Endodermal cell (in vitro differentiated cells): ENCODE data around the gene WDR77. TPM values are rescaled to one million over a fixed set of nuclear protein-coding genes. Genes with fewer than 3 reads are reported as not detected.

Experiments used
- DNase-seq: peaks from one replicate; pipeline ENCODE4 v3.0.0-alpha.2; 2017
- H3K27ac ChIP-seq: 2 replicates; pipeline ENCODE4 v1.5.1; 2013; ENCODE audit warnings: mild to moderate bottlenecking, low read depth, low read length, moderate library complexity
- H3K27me3 ChIP-seq: 2 replicates; pipeline ENCODE4 v1.6.1; 2013; ENCODE audit warnings: mild to moderate bottlenecking, low read length, moderate library complexity; ENCODE audit not compliant: insufficient read depth, control insufficient read depth, poor library complexity, severe bottlenecking
- H3K36me3 ChIP-seq: 2 replicates; pipeline ENCODE4 v1.7.0; 2013; ENCODE audit warnings: mild to moderate bottlenecking, low read length, moderate library complexity; ENCODE audit not compliant: control insufficient read depth, insufficient read depth
- H3K4me1 ChIP-seq: one replicate; pipeline ENCODE4 v1.7.0; 2013; ENCODE audit warnings: low read length; ENCODE audit not compliant: control insufficient read depth, insufficient read depth
- H3K4me3 ChIP-seq: 2 replicates; pipeline ENCODE4 v1.5.1; 2013; ENCODE audit warnings: mild to moderate bottlenecking, low read length, moderate library complexity
- H3K9ac ChIP-seq: 2 replicates; pipeline ENCODE4 v1.6.1; 2013; ENCODE audit warnings: mild to moderate bottlenecking, low read length, moderate library complexity; ENCODE audit not compliant: poor library complexity, severe bottlenecking; ENCODE audit errors: extremely low read depth
- H3K9me3 ChIP-seq: 2 replicates; pipeline ENCODE4 v1.6.1; 2013; ENCODE audit warnings: mild to moderate bottlenecking, low read length, moderate library complexity; ENCODE audit not compliant: control insufficient read depth
- H3K27ac Mint-ChIP-seq: 2 replicates; pipeline ENCODE4 v1.8.0; 2020; ENCODE audit warnings: mixed read lengths
- H3K27me3 Mint-ChIP-seq: 2 replicates; pipeline ENCODE4 v1.8.0; 2021; ENCODE audit warnings: mild to moderate bottlenecking, mixed read lengths; ENCODE audit not compliant: insufficient read depth
- H3K36me3 Mint-ChIP-seq: 2 replicates; pipeline ENCODE4 v1.8.0; 2020; ENCODE audit warnings: low read depth, mixed read lengths
- H3K4me1 Mint-ChIP-seq: 2 replicates; pipeline ENCODE4 v1.8.0; 2020; ENCODE audit warnings: mixed read lengths
- H3K4me3 Mint-ChIP-seq: 2 replicates; pipeline ENCODE4 v1.8.0; 2020; ENCODE audit warnings: mild to moderate bottlenecking, moderate library complexity, mixed read lengths
- H3K9me3 Mint-ChIP-seq: 2 replicates; pipeline ENCODE4 v1.8.0; 2020; ENCODE audit warnings: mild to moderate bottlenecking, mixed read lengths
- WGBS, 2 experiments: methylation state at CpG; one replicate each; pipeline versions ENCODE4 v1.1.5 to v1.1.7; 2013; ENCODE audit warnings: missing lambda C conversion rate in 2 of 2, mixed read lengths in 1 of 2; ENCODE audit not compliant: insufficient coverage in 1 of 2, insufficient read length in 1 of 2; 5-methylcytosine and 5-hydroxymethylcytosine counted together
- total RNA-seq, 2 donors: library from RNA; stranded (reverse); fragmentation: NEBNext Ultra II Directional in 1 of 2; extraction: Animal tissue kit (Norgen Biotek cat#: 25700) in 1 of 2; gene quantifications; 2 replicates in 1 of 2; 3 replicates in 1 of 2; pipeline ENCODE4 v1.2.1, GENCODE V29; 2021
- TF ChIP-seq, protein P1 (sequence below): fragments of 200-600 bp; sonication (generic); conservative IDR thresholded peaks from 2 replicates; pipeline ENCODE4 v1.5.0; 2021; ENCODE audit warnings: antibody characterized with exemption, mild to moderate bottlenecking

The WDR77 gene
- total RNA-seq, 2 donors from 2014 or later: 60.4 to 68.4 TPM

DNA sequence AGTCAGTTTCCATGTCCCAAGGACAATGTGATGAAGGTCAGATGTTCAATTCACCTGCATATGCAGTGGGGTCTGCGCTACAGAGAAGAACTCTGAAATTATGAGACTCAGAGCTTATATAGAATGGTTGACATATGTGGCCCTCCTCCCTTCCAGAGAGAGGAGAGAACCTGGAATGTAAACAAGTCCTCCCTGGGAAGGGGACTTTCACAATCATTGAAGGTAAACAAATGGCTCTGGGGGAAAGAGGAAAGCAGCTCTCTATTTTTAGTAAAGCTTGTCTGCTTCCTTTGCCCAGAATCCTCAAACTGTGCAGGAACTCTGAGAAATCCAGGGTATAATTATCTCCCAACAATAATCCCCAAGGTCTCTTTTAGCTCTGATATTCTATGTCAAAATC lies 31.3 kb downstream of the WDR77 start:
- peak overlapping the region; percentile 26 for H3K27ac Mint-ChIP-seq
- 97% methylated on average over 1 of the region's 1 CpG; no CpG with 5 or more reads in 1 of the 2 experiments for WGBS, 2 experiments
- H3K36me3 Mint-ChIP-seq: no peaks in the 10 kb centered on the region

DNA sequence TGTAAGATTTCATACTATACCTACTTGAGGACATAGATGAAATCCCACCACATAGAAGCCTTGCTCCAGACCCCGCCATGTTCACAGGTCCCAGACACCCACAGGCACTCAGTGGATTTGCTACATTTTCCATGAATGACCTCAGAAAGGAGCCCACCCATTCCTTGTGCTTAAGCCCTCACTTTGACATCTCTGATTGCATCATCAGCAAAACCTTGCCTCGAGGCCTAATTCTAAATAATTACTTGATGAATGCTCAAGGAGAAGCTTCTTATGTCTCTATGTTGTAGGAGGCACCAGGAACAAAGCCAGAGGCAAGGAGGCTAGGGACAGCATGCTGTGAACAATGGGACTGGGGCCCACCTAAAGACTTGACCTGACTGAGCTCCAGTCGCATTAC lies 33.6 kb downstream of the WDR77 start:
- Mint-ChIP-seq H3K36me3 (no peaks in the 10 kb centered on the region), H3K27me3 (peaks cover 2% of the 10 kb centered on the region), H3K4me1 (peaks cover 18% of the 10 kb centered on the region), H3K4me3 (no peak overlapping the region), H3K27ac (no peak overlapping the region), H3K9me3 (peaks cover 1% of the 10 kb centered on the region)
- DNase-seq: no peak
- no peaks in the 10 kb centered on the region for H3K9me3 ChIP-seq
- no peak overlapping the region for H3K4me3 ChIP-seq
- no peak overlapping the region for H3K27ac ChIP-seq
- no peaks in the 10 kb centered on the region for H3K27me3 ChIP-seq
- H3K36me3 ChIP-seq: no peaks in the 10 kb centered on the region
- peaks cover 3% of the 10 kb centered on the region for H3K4me1 ChIP-seq
- H3K9ac ChIP-seq: no peak overlapping the region
- TF ChIP-seq, protein P1, sequence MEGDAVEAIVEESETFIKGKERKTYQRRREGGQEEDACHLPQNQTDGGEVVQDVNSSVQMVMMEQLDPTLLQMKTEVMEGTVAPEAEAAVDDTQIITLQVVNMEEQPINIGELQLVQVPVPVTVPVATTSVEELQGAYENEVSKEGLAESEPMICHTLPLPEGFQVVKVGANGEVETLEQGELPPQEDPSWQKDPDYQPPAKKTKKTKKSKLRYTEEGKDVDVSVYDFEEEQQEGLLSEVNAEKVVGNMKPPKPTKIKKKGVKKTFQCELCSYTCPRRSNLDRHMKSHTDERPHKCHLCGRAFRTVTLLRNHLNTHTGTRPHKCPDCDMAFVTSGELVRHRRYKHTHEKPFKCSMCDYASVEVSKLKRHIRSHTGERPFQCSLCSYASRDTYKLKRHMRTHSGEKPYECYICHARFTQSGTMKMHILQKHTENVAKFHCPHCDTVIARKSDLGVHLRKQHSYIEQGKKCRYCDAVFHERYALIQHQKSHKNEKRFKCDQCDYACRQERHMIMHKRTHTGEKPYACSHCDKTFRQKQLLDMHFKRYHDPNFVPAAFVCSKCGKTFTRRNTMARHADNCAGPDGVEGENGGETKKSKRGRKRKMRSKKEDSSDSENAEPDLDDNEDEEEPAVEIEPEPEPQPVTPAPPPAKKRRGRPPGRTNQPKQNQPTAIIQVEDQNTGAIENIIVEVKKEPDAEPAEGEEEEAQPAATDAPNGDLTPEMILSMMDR: no peak
- 88 to 93% methylated on average over 2 to 3 of the region's 3 CpGs for WGBS, 2 experiments

More for the DNA sequence above, 31.3 kb downstream of the WDR77 start:
- Histone ChIP-seq H3K27ac (no peak overlapping the region), H3K4me1 (peaks cover 3% of the 10 kb centered on the region), H3K27me3 (no peaks in the 10 kb centered on the region), H3K9me3 (no peaks in the 10 kb centered on the region), H3K4me3 (no peak overlapping the region), H3K9ac (no peak overlapping the region), H3K36me3 (no peaks in the 10 kb centered on the region)
- TF ChIP-seq, protein P1: no peak
- H3K9me3 Mint-ChIP-seq: no peaks in the 10 kb centered on the region
- H3K27me3 Mint-ChIP-seq: no peaks in the 10 kb centered on the region
- no peak overlapping the region for H3K4me3 Mint-ChIP-seq
- no peak for DNase-seq
- H3K4me1 Mint-ChIP-seq: peaks cover 18% of the 10 kb centered on the region

DNA sequence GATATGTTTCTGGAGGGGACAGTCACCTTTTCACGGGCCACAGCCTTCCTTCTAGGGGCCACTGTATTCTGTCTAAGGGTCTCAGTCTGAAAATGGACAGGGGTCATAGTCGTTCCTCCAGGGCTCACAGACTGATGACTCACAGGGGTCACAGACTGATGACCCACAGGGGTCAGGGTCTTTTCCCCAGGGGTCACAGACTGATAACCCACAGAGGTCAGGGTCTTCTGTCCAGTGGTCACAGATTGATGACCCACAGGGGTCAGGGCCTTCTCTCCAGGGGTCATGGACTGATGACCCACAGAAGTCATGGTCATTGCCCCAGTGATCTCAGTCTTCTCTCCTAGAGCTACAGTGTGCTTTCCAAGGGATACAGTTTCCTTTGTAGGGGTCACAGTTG lies 34.3 kb downstream of the WDR77 start:
- H3K36me3 ChIP-seq: no peaks in the 10 kb centered on the region
- H3K27me3 Mint-ChIP-seq: peaks cover 2% of the 10 kb centered on the region
- no peak overlapping the region for H3K27ac Mint-ChIP-seq
- DNase-seq: no peak
- H3K9me3 Mint-ChIP-seq: peaks cover 1% of the 10 kb centered on the region
- H3K27me3 ChIP-seq: no peaks in the 10 kb centered on the region
- no peaks in the 10 kb centered on the region for H3K9me3 ChIP-seq
- no peak overlapping the region for H3K9ac ChIP-seq
- H3K4me3 Mint-ChIP-seq: no peak overlapping the region
- TF ChIP-seq, protein P1: no peak
- H3K4me3 ChIP-seq: no peak overlapping the region
- WGBS, 2 experiments: 96 to 100% methylated on average over 1 to 2 of the region's 2 CpGs
- H3K4me1 ChIP-seq: peaks cover 3% of the 10 kb centered on the region
- no peak overlapping the region for H3K27ac ChIP-seq
- no peaks in the 10 kb centered on the region for H3K36me3 Mint-ChIP-seq
- peaks cover 21% of the 10 kb centered on the region for H3K4me1 Mint-ChIP-seq
